Skeletal muscle cell (primary cell): ENCODE data around the gene RANBP1.
"Not testable (repeated sequence)": the region's sequence is repeated elsewhere in the genome, so short reads cannot be mapped to it uniquely, and the experiment has no call there.

Experiments
- DNase-seq: peaks from one replicate; pipeline ENCODE4 v3.0.0-alpha.2; 2010; ENCODE audit warnings: low read depth
- H3K4me3 ChIP-seq: 2 replicates; pipeline ENCODE4 v1.5.1; 2011; ENCODE audit warnings: low read depth, mild to moderate bottlenecking, control low read depth, low read length, moderate library complexity

The RANBP1 gene

GRCh38 chr22:20115691-20116375, at the start of gene RANBP1:
Gene RANBP1 (plus strand): TSS chr22:20116104. CDS start chr22:20116185, 81 bp downstream.
- H3K4me3 ChIP-seq = peak within 1 kb of the TSS; percentile 96
- DNase-seq = no peak

GRCh38 chr22:20066617-20067383, 49.1 kb upstream of the RANBP1 start:
- no peak overlapping the region for H3K4me3 ChIP-seq
- DNase-seq = no peak

GRCh38 chr22:20067384-20067682, 48.6 kb upstream of the RANBP1 start:
- not testable (repeated sequence) for DNase-seq, H3K4me3 ChIP-seq

DNA sequence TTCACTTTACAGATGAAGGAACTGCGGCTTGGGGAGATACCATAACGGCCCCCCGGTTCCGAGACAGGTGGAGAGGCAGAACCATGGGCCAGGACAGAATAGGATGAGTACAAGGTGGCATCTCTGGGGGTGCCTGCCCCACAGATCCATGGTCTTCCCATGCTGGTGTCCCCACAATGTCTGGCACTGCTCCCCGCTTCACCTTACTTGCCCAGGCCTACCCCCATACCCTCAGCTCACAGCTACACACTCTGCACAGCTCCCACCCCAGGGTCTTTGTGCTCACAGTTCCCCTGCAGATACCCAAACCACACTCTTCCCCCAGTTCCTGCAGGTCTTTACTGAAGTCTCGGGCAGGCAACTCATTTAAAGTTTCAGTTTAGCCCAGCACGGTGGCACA, 47.3 kb upstream of the RANBP1 start:
- no peak overlapping the region for H3K4me3 ChIP-seq

GRCh38 chr22:20069331-20070042, 46.4 kb upstream of the RANBP1 start:
- H3K4me3 ChIP-seq = no peak overlapping the region
- DNase-seq = no peak

More for the DNA sequence above, 47.3 kb upstream of the RANBP1 start:
- no peak for DNase-seq

- no peak for DNase-seq
These were observed 44.4 kb upstream of the RANBP1 start for GRCh38 chr22:20071524-20071972.

DNA sequence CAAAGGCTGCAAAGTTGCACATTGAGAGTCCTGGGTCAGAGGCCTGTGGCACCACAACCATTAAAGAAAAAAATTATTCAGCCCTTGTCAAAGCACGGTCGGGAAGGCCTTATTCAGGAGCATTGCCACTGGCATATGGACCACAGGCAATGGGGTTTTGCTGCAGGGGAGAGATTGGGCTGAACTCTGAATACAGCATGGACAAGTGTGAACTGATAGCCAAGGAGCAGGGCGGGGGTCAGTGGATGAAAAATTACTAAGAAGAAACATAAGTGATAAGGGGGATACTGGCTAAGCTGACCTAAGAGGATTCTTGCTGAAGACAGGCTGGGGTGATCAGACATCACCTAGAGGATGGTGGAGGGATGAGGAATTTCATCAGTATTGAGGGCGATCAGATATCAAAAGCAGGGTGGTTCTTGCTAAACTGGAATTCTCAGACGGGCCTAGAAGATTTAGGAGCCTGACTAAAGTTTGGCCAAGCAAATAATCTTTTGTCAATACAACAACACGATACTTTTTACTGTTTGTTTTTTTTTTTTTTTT, 39.2 kb upstream of the RANBP1 start:
- DNase-seq = no peak
- no peak overlapping the region for H3K4me3 ChIP-seq

More at GRCh38 chr22:20071524-20071972, 44.4 kb upstream of the RANBP1 start:
- no peak overlapping the region for H3K4me3 ChIP-seq

DNA sequence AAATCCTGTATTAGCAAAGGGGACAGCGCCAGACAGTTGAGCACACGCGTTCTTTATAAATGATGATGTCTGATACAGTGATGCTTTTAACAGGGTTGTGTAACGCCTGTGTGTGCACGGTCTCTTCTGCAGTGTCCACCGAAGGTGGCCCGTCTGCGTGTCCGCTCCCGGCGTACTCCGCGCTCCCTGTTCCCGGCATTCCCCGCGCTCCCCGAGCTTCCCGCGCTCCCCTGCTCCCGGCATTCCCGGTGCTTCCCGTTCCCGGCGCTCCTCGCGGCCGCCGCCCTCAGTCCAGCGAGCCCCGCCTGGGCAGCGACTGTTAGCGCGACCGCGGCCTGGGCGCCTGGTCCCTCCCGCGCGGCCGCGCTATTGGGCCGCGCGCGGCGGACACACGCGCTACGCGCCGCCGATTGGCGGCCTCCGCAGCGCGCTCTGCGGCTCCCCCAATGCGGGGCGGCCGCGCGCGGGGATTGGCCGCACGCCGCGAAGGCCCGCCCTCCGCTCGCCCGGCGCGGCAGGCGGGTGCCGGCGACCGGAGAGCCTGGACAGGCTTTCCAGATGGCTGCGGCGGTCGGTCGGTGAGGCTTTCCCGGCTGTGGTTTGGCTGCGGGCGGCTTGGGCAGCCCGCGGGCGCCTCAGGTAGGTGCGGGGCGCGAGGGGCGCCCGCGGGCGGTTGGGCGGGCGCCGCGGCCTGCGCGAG, 36.0 kb upstream of the RANBP1 start, which contains the start of gene DGCR8:
Gene DGCR8 (plus strand): TSS at position 497 of the 700 bp plus-strand sequence. CDS start 5,723 bp downstream, outside the sequence.
- DNase-seq = peak; percentile 84
- H3K4me3 ChIP-seq = peak within 1 kb of the TSS; percentile 86

DNA sequence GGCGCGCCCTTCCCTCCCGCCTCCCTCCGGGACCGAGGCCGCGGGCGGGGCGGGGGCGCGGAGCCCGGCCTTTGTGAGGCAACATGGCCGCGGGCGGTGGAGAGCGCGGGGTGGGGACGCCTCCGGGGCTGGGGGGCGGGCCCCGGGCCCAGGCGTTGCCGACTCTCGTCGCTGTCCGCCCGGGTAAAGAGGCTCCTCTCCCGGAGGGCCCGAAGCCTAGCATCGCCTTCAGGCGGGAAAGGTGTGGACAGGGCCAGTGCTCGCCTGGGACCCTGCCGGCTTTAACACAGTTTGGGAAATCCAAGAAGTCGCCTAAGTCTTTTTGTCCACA, 35.5 kb upstream of the RANBP1 start:
- no peak for DNase-seq
- peak overlapping the region; percentile 86 for H3K4me3 ChIP-seq

GRCh38 chr22:20080776-20081654, 34.9 kb upstream of the RANBP1 start:
- DNase-seq = no peak
- H3K4me3 ChIP-seq = peak overlapping the region; percentile 86

GRCh38 chr22:20083157-20083890, 32.6 kb upstream of the RANBP1 start:
- H3K4me3 ChIP-seq = no peak overlapping the region
- DNase-seq = no peak

- DNase-seq = no peak
- H3K4me3 ChIP-seq = no peak overlapping the region
These were observed 31.9 kb upstream of the RANBP1 start for GRCh38 chr22:20083891-20084546.

- DNase-seq = no peak
- no peak overlapping the region for H3K4me3 ChIP-seq
These were observed 31.1 kb upstream of the RANBP1 start for GRCh38 chr22:20084547-20085413.

DNA sequence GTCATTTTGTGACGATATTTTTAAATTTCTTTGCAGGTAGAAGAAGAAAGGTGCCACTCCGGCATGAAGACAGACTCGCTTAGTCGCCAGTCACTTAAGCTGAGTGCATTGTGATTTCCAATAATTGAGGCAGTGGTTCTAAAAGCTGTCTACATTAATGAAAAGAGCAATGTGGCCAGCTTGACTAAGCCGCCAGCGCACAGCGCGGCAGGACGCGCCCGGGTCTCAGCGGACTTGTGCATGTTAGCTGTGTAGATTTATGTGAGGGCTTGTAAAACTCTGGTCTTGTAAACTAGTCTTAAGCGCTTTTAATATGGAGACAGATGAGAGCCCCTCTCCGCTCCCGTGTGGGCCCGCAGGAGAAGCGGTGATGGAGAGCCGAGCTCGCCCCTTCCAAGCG, 30.3 kb upstream of the RANBP1 start:
- H3K4me3 ChIP-seq = no peak overlapping the region
- no peak for DNase-seq

GRCh38 chr22:20086101-20086599, 29.8 kb upstream of the RANBP1 start:
- DNase-seq = no peak
- H3K4me3 ChIP-seq = no peak overlapping the region

GRCh38 chr22:20086763-20087162, 29.1 kb upstream of the RANBP1 start:
- no peak for DNase-seq
- H3K4me3 ChIP-seq = no peak overlapping the region
